SIG-M5 treated with dmso at 0.1 percent for 504 hours (cell line): ENCODE data around the gene PRDM16.

Experiments
- DNase-seq: peaks from one replicate; lab custom pipeline; 2025; ENCODE audit not compliant: unreplicated experiment; lab: John Stamatoyannopoulos, UW

The PRDM16 gene

DNA sequence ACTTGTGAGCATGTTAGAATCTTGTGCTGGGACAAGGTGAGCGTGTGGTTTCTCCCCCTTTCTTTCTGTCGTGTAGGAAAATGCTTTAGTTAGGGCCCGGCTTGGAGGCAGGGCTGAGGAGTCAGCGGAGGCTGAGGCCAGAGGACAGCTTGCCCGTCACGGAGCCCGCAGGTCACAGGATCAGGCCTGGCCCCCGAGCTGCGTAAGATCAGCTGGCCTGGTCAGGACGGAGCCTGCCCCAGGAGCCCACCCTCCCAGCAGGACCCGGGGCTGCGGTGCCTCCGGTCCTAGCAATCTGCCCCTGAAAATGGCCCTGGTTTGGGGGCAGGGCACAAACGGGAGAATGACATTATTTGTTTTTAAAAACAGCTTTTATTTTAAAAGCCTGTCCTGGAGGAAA lies 52.0 kb downstream of the PRDM16 start:
- no peak for DNase-seq

DNA sequence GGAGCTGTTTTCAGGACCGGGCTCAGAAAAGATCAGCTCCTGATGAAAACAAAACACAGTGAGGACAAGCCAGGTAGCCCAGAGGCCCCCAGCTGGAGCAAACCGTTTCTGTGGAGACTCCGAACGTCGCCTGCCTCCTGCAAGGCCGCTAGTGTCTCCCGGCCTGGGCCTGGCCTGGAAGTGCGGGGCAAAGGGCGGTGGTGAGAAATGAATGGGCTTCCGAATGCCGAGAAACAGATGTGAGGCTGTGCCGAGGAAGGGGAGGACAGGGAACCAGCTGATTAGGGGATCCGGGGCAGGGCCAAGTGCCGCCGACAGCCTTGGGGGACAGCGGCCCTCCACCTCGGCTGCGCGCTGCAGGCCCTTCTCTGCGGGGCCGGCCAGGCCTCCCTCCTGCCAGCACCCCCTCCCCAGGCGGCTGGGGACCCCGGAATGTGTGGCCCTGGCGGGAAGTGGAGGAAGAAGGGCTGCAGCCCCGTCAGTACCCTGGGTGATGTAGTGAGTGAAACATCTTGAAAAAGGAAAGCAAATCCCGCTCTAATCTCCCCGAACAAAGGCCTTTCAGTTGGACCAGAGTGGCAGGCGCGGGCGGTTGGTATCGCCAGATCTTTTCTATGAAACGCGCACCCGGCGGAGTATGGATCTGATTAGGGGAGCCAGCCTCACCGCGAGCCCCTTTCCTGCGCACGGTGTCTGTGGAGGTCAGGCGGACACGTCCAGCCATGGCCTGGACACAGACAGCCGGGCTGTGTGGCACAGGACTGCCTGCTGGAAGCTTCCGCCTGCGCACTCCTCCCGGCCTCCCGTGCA lies 52.6 kb downstream of the PRDM16 start:
- no peak for DNase-seq

DNA sequence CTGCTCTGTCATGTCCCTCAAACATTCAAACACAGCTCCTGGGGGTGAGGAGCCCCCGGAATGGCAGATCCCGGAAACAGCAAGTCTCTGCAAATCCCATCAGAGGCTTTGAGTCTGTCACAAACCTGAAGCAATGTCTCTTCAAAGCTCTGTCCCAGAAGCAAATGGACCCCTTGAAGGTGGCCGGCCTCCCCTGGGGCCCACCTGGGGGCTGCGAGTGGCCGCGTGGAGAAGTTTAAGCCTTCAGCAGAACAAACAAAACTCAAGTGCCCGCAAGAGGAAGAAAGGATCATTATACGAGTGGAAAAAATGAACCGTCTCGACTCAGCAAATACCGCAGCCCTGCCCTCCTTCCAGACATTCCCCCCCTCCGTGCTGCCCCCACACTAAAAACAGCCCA lies 53.3 kb downstream of the PRDM16 start:
- DNase-seq: no peak

DNA sequence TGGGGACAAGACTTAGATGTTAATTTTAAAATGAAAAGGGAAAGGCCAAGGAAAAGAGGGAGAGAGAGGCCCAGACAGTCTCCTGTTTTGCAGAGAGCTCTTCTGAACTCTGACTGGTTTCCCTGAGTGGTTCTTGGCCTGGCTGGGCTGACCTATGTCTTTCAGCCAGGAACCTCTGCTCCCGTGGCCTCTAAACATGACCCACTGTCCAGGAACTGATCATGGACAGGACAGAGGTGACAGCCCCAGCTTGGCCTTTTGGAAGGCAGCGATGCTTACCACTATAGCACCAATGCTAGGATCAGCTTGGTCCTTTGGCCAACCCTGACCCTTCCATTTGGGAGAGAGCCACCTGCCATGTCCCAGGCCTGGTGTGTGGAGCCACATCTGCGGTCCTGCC lies 55.2 kb downstream of the PRDM16 start:
- DNase-seq: no peak

DNA sequence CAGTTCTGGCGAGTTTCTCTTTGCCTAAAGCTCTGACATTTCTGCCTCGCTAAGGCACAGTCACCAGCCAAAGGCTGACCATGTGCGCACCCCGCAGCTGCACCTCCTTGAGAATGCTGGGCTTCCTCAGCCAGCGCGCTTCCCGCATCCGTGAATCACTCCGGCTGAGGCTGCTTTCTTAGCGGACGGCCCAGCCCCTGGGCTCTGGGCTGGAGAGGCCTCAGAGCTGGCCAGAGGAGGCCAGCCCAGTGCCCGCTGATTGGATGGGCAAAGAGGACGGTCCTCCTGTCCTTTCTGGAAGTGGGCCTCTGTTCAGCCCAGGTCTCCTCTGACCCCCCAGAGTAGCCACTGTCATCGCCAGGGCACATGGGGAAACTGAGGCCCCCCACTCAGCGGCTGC lies 56.1 kb downstream of the PRDM16 start:
- DNase-seq: no peak

DNA sequence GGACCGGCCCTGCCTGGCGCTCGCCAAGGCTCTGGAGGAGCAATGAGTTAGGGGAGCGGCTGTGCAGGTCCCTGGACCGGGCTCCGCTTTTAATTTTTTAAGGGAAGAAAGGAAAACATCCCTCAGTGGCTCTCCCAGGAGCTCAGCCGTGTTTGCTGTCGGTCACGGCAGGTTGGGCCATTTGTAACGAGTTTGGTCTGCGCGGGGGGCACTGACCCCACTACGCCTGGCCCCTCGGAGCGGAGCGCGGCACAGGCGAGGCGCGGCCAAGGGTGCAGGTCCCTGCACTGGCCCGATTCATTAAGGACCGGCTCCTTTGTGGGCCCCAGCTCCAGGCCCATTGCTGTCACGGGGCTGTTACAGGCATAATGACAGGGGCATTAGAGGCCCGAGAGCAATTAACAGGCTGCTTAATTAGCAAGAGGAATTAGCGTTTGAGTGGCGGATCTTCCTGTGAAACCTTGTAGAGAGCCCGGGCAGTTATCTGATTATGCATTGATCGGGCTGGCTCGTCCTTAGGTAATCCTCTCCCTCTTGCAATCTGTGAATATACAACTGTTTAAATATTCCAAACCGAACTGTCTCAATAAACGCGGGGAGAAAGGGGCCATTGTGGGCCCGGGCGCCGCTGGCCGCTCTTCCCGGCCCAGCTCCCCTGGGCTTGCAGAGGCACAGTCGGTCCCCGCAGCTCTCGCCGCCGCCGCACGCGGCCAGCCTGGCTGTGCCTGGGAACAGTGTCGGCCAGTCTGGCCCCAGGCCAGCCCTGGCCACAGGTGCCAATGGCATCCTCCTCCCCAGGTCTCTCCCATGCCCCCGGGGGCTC lies 56.8 kb downstream of the PRDM16 start:
- DNase-seq: no peak

DNA sequence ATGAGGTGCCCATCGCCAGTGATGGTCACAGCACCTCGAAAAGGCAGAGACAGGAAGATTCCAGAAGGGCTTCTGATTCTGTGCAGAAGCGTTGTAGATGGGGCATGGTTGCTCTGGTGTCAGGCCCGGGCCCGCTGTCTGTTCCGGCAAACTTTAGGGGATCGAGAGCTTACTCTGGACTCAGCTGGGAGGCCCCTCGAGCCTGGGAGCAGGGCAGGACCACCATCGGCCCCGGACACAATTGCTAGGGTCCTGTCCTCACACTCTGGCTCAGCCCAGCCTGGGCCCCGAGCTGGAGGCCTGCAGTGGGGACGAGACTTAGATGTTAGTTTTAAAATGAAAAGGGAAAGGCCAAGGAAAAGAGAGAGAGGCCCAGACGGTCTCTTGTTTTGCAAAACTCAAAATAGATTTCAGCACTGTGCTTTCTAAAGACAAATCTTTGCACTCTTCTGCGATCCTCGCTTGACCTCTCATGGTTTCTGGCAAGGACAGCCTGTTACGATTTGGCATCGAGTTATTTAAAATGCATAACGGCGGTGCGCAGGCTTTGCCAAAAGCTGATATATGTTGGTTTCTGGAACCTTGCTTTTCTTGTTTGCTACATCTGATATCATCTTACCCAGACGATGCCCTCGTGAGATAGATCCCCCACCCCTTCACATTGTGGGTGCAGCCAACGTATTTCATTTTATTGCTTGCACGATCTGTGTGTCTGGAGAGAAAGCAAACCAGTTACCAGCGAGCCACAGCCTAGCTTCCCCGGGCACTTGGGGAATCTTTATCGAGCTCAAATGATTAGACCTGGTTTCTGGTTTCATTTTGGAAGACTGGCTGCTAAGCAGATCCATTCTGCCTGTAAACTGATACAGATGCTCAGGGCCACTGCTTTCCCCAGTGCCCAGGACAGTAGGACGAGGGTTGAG lies 58.0 kb downstream of the PRDM16 start:
- DNase-seq: no peak

DNA sequence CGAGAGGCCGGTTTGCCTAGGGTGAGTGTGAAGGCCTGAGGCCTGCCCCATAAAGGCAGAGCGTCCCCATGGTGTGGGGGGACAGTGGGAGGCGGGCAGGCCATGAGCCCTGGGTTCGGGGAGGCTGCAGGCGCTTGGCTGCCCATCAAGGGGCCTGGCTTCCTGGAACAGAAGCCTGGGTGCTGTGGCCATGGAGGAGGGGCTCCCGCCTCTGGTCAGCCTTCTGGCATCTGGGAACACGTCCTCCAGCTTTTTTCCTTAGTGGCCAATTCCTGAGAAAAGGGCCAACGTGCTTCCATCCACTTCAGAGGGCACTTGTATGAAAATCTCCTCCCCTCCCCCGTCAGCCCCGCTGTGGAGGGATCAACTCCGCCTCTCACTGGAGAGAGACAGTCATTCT lies 58.7 kb downstream of the PRDM16 start:
- no peak for DNase-seq

DNA sequence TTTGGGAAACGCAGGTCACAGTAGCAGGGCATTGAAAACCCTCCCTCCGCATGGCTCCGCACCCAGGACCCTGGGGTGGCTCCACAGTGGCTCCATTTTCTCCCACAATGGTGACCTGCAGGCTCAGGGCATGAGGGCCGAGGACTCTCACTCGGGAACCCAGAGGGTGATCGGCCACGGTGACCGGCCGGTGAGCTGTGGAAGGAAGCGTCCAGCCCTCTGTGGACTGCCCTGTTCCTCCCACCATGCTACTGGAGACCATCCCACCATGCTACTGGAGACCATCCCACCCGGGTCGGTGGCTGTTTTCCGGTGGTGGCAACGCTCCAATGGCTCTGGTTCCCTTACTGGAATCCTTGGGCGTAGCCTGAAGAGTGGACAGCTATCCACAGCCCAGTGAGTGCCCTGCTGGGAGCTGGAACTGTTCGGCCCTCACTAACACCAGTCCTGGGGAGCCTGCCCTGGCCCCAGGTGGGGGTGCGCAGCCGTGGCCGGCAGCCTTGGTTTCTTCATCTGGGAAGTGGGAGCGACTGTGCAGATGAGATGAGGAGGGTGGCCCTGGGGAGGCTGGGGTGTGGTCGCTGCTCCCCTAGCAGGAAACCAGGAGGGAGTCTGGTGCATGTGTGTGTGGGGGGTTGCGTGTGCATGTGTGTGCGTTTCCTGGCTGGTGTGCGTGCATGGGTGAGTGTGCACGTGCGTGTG lies 59.6 kb downstream of the PRDM16 start:
- DNase-seq: no peak

DNA sequence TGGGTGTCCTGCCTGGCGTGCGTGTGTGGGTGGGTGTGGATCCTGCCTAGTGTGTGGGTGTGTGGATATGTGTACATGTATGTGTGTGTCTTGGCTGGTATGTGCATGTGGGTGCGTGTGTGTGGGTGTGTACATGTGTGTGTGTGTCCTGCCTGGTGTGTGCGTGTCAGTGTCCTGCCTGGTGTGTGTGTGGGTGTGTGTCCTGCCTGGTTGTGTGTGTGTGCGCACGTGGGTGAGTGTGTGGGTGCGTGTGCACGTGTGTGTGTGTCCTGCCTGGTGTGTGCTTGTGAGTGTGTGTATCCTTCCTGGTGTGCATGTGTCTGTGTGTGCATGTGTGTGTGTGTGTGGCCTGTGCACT lies 60.1 kb downstream of the PRDM16 start:
- no peak for DNase-seq

DNA sequence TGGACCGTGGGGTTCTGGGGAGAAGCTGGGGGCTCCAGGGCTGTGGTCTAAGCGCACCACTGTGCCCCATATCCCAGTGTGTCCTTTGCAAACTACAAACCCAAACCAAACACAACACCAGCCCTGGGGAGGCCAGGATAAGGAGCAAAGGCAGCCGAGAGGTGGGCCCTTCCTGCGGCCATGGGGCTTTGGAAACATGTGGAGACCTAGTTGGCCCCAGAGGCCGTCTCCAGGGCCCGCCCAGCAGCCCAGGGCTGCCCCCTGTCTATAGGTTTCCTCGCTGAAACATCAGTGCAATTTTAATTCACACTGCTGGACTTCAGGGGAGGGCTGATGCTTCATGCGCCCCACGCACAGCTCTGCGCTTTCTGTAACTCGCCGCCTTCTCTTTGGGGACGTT lies 61.3 kb downstream of the PRDM16 start:
- no peak for DNase-seq

DNA sequence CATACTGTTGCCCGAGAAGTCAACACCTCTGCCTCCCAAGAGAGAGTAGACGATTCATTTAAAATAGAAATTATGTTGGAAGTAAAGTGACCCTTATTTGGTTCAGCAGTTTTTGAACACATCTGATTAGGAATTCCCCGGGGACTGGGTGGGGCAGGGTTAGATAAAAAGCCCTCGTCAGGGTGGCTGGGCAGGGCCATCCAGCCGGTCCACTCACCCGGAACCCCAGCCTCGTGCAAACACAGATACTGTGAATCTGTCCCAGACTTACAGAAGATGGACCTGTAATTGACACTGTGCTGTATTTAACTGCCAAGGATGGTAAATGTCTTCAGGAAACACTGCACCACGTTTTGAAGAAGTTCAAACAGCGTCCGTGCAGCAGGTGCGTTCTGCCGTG lies 63.7 kb downstream of the PRDM16 start:
- DNase-seq: no peak

DNA sequence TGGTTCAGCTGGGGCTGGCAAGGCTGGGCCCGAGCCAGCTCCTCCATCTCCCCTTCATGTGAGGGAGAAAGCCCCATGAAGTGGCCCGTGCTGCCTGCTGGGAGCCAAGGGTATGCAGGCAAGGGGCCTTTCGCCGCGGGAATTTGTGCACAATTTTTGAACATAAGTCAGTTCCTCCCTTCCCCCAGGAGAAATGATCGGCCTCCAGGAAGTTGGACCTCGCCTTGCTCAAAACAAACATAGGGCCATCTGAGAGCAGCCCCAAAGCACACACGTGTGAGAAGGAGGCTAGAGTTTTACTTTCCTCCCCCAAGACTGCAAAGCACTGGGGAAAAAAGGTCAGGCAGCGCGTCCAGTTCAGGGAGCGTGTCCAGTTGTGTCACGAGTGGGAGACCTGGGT lies 64.7 kb downstream of the PRDM16 start:
- no peak for DNase-seq

DNA sequence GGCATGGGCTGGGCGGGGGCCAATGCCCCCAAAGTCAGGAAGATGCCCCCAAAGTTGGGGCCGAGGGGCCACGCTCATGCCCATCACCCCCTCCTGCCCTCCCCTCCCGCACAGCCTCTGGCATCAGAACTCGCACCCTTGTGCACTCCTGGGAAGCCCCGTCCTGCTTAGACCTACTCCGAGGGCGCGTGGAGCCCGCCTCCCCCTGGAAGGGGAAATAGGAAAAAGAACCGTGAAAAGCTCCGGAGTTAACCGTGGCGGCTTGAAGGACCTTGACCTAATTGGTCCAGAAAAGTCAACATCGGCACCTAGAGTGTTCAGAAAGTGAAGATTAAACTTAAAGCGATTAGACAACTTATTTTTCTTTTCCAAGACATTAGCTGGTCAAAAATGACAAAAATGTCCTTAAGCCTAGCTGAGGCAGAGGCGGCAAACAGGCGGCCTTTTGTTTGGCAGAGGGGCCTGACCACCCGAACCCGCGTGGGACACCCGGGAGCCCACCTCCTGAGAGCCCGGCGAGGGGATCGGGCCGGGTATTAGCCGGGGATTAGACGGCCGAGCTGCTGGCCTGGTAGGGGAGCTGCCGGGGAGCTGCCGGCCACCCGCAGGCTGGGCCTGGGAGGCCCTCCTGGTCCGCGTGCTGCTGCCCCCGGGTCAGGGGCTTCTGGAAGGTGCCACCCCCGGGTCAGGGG lies 65.5 kb downstream of the PRDM16 start:
- DNase-seq: no peak

DNA sequence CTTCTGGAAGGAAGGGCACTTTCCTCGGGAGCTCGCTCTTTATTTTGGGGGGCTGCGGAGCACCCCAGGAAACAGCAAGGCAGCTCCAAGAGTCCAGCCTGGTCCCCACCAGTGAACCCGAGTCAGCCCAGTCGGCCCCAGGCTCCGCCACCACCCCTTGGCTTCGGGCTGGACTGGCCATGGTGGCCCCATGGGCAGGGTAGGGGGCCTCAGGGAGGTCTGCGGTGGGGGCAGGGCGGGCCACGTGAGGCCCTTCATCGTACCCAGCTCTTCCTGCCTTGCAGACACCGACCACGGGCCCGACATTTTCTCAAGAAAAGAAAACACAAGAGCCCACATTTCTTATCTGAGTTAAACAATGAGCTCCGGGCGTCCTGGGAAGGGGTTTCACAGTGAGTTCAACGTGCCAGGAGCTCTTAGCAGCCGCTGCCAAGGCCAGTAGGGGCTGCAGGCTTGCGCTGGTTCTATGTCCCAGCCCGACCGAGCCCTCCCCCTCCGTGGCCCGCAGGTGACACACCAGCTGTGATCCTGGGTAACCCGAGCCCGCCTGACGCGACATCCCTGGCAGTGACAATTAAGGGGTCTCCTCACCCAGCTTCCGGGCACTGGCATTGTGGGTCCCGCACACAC lies 66.2 kb downstream of the PRDM16 start:
- no peak for DNase-seq

DNA sequence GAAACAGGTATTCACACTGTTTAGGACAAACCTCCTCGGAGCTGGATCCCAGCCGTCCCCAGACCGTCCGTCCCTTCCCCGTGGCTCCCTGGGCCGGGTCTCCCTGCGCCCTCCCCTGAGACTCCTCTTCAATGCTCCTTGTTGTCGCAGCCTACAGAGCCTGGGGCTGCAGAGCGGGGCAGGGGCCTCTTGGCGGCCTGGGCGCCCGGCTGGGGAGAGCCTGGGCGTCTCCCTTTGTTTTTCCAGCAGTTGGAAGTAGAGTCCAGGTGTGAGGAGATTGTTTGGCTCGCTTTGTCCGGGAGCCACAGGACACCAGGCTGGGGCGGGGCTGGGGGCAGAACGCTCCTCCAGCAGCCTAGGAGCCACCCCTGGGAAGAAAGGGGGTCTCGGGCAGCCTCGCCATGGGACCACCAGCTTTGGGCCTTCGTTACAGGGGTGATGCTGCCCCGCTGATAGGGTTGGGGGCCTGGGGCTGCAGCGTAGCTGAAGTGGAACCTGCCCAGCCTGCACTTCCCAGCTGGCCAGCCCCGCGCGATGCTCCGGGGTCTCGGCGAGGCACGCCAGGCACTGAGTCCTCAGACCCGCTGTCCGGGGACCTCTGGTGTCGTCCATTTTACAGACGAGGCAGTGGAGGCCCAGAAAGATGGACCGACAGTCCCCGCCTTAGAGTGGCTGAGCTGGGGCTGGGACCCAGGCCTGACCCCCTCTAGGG lies 66.9 kb downstream of the PRDM16 start:
- no peak for DNase-seq

DNA sequence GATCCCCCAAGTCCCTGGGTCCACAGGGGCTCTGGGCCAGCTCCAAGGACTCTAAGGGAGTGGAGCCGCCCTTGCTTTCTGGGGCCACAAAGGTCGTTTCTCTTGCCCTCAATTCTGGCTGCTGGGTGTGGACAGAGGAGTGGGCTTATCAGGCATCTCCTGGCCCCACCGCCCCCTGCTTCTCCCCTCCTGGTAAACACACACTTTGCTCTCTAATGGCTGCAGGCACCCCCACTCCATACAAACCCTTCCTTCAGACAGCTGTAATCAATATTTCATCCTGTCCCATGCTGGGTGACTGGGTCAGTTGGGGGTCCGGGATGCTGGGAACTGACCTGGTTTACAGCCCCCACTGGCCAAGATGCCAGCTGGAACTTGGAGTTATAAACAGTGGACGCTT lies 67.5 kb downstream of the PRDM16 start:
- DNase-seq: no peak

DNA sequence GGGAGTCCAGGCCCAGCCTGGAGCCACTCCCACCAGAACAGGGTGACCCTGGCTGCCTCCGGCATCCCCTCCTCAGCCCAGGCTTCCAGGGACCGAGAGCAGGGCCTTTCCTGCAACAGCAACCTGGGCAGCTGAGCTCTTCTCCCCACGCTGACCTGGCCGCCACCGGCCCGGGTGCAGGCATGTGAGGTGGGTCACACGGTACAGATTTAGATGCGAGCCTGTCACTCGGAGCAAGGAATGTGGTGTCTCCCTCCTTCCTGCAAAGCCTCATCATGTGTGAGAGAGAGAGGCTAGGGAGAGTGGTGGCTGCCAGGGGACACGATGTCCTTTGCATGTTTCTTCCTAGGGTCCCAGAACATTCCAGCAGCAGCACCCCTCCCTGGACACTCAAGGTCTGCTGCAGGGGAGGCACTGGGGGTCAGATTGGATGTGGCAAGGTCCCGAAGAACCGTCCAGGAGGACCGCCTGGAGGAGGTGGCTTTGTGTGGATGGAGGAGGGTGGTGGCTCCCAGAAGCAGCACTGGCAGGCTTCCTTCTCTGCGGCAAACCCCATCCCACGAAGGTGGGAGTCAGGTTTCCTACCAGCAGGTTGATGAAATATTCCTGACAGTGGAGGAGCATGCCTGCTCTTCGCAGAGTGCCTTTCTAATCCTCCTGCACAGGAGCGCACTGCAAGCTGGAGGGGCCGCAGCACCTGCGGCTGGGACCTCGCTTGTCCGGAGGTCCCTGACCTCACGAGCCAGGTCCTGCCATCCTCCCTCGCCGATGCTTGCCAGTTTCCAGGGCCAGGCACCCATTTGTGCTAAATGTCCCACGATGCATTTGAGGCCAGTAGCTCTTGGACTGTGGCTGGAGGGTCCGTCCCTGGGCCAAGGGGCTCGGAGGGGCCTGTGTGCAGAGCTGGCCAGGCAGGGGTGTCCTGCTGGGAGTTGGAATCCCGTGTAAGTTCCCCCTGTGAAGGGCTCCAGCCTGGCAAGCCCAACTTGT lies 68.4 kb downstream of the PRDM16 start:
- no peak for DNase-seq
